Endothelial cell of umbilical vein (primary cell): ENCODE results near the gene NT5DC4.

Experiments used
- CTCF ChIP-seq, 2 donors: IDR thresholded peaks; 1 replicate in 1 of 2; 2 replicates in 1 of 2; pipeline ENCODE4 v1.5.1; 2011; ENCODE audit warnings: low read length in 2 of 2, mild to moderate bottlenecking in 2 of 2, moderate library complexity in 2 of 2, control low read depth in 1 of 2, inconsistent platforms in 1 of 2, low read depth in 1 of 2; ENCODE audit not compliant: insufficient read depth in 1 of 2; ENCODE audit errors: extremely low read depth in 1 of 2
- EZH2 ChIP-seq: IDR thresholded peaks from 2 replicates; pipeline ENCODE4 v1.6.1; 2012; ENCODE audit warnings: borderline replicate concordance, low read depth, mild to moderate bottlenecking, moderate library complexity, low read length, inconsistent platforms; ENCODE audit not compliant: severe bottlenecking
- FOS ChIP-seq: IDR thresholded peaks from 2 replicates; pipeline ENCODE4 v1.6.1; 2011; ENCODE audit warnings: mild to moderate bottlenecking, low read length, moderate library complexity, borderline replicate concordance; ENCODE audit not compliant: insufficient read depth
- JUN ChIP-seq: IDR thresholded peaks from 2 replicates; pipeline ENCODE4 v1.6.1; 2011; ENCODE audit warnings: borderline replicate concordance, low read depth; ENCODE audit not compliant: insufficient read length, insufficient read depth
- MYC ChIP-seq: IDR thresholded peaks from one replicate; pipeline ENCODE4 v1.6.1; 2011; ENCODE audit warnings: mild to moderate bottlenecking, low read depth, low read length
- POLR2A ChIP-seq: IDR thresholded peaks from 2 replicates; pipeline ENCODE4 v1.6.1; 2012; ENCODE audit warnings: low read depth, mild to moderate bottlenecking, control low read depth, low read length
- POLR2AphosphoS5 ChIP-seq: IDR thresholded peaks from 2 replicates; pipeline ENCODE4 v1.6.1; 2012; ENCODE audit warnings: low read depth, mild to moderate bottlenecking, control low read depth, low read length, moderate library complexity; ENCODE audit not compliant: insufficient read depth

DNA sequence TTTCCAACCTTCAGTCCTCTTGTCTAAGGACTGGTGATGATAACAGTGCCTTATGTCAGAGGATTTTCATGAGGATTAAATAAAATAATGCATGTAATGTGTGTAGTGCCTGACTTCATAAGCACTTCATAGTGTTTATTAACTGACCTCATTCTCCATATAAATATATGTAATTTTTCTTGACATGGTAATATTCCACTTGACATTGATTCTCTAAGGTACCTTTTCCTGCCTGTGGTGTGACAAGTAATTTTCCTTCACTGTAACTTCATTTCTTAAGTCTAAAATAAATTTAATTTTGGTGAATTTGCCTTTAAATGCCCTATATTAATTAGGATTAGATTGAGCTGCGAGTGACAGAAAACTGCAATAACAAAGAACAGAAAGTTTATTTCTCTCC is 47.8 kb upstream of the NT5DC4 start:
- no peak for TF ChIP-seq POLR2A
- TF ChIP-seq POLR2AphosphoS5: no peak
- no peak for TF ChIP-seq CTCF (IDR thresholded peaks at IDR 0.05; ENCODE audit: extremely low read depth in 1 of 2, insufficient read depth in 1 of 2, low read depth in 1 of 2, low read length in 2 of 2)
- TF ChIP-seq EZH2: no peak
- TF ChIP-seq FOS: no peak
- no peak for TF ChIP-seq MYC
- TF ChIP-seq JUN: no peak
